A549 treated with AZD2906 at 1 μM for 4 hours (cell line): ENCODE measurements around the gene FERMT3. TPM values are rescaled to one million over a fixed set of nuclear protein-coding genes. Genes with fewer than 3 reads are reported as not detected.

Experiments
- total RNA-seq: library from RNA; stranded (reverse); fragments of 200-300 nt; extraction: Qiagen RNA extraction; gene quantifications from 5 replicates; pipeline ENCODE4 v1.2.3, GENCODE V29; 2022

Gene FERMT3
- 0.85 to 3.0 TPM (median 1.3 TPM) in 5 replicates for total RNA-seq

GRCh38 chr11:64206457-64207255 lies at the start of gene FERMT3:
TSS of gene FERMT3 (plus strand) at chr11:64206721. CDS start at chr11:64207365, 644 bp downstream.

GRCh38 chr11:64165842-64166635 lies 40.5 kb upstream of the FERMT3 start, which contains the start of gene MACROD1:
TSS of gene MACROD1 (minus strand) at chr11:64166113. CDS start at chr11:64165994, 119 bp downstream.

GRCh38 chr11:64185693-64186491 lies 20.6 kb upstream of the FERMT3 start, which contains the start of gene STIP1:
TSS of gene STIP1 (plus strand) at chr11:64186171. CDS start at chr11:64186262, 91 bp downstream.

GRCh38 chr11:64225608-64226506 lies 19.3 kb downstream of the FERMT3 start, which contains the start of the genes NUDT22 and TRPT1:
TSS of gene NUDT22 (plus strand) at chr11:64226274. CDS start at chr11:64226653, 379 bp downstream.
TSS of gene TRPT1 (minus strand) at chr11:64226186. CDS start at chr11:64225860, 326 bp downstream.

GRCh38 chr11:64230171-64230984 lies 23.9 kb downstream of the FERMT3 start, which contains the start of gene DNAJC4:
TSS of gene DNAJC4 (plus strand) at chr11:64230548. CDS start at chr11:64230855, 307 bp downstream.

GRCh38 chr11:64233913-64234586 lies 27.5 kb downstream of the FERMT3 start, which contains the start of gene VEGFB:
TSS of gene VEGFB (plus strand) at chr11:64234584. CDS start at chr11:64234834, 250 bp downstream.

GRCh38 chr11:64240435-64241240 lies 34.1 kb downstream of the FERMT3 start, which contains the start of gene FKBP2:
TSS of gene FKBP2 (plus strand) at chr11:64241095. CDS start at chr11:64242388, 1,293 bp downstream.

GRCh38 chr11:64246871-64247728 lies 40.6 kb downstream of the FERMT3 start, which contains the start of gene PPP1R14B:
TSS of gene PPP1R14B (minus strand) at chr11:64246943. CDS start at chr11:64246673, 270 bp downstream.

GRCh38 chr11:64251016-64251752 lies 44.7 kb downstream of the FERMT3 start, which contains the start of gene PLCB3:
TSS of gene PLCB3 (plus strand) at chr11:64251530. CDS start at chr11:64251650, 120 bp downstream.

Other genes starting within 250 kb of the FERMT3 start
- 696 to 1,142 TPM (median 1,073 TPM) in 5 replicates for gene COX8A, start 232.1 kb upstream of the FERMT3 start, total RNA-seq
- 108 to 132 TPM (median 126 TPM) in 5 replicates for gene OTUB1, start 220.3 kb upstream of the FERMT3 start, total RNA-seq
- gene FLRT1, start 170.8 kb upstream of the FERMT3 start, total RNA-seq, result 0.05 to 0.07 TPM (median 0.06 TPM) in 4 of 5 replicates, not detected in the other
- 8.9 to 15.3 TPM (median 13.1 TPM) in 5 replicates for gene MACROD1, start 40.6 kb upstream of the FERMT3 start, total RNA-seq
- gene STIP1, start 20.6 kb upstream of the FERMT3 start, total RNA-seq, result 213 to 262 TPM (median 229 TPM) in 5 replicates
- gene TRPT1, start 19.5 kb downstream of the FERMT3 start, total RNA-seq, result 15.6 to 26.8 TPM (median 25.0 TPM) in 5 replicates
- 31.4 to 40.3 TPM (median 38.4 TPM) in 5 replicates for gene NUDT22, start 19.6 kb downstream of the FERMT3 start, total RNA-seq
- gene DNAJC4, start 23.8 kb downstream of the FERMT3 start, total RNA-seq, result 17.5 to 23.5 TPM (median 21.8 TPM) in 5 replicates
- 32.0 to 52.7 TPM (median 48.0 TPM) in 5 replicates for gene VEGFB, start 27.9 kb downstream of the FERMT3 start, total RNA-seq
- 125 to 146 TPM (median 138 TPM) in 5 replicates for gene FKBP2, start 34.4 kb downstream of the FERMT3 start, total RNA-seq
- 208 to 384 TPM (median 359 TPM) in 5 replicates for gene PPP1R14B, start 40.2 kb downstream of the FERMT3 start, total RNA-seq
- 17.0 to 23.5 TPM (median 19.6 TPM) in 5 replicates for gene PLCB3, start 44.8 kb downstream of the FERMT3 start, total RNA-seq
- gene BAD, start 77.9 kb downstream of the FERMT3 start, total RNA-seq, result 72.5 to 96.8 TPM (median 92.7 TPM) in 5 replicates
- gene GPR137, start 79.1 kb downstream of the FERMT3 start, total RNA-seq, result 32.9 to 50.2 TPM (median 46.3 TPM) in 5 replicates
- 0.07 to 0.14 TPM in 2 of 5 replicates, not detected in the others for gene KCNK4, start 84.6 kb downstream of the FERMT3 start, total RNA-seq
- gene CATSPERZ, start 93.6 kb downstream of the FERMT3 start, total RNA-seq, result 2.2 to 3.2 TPM (median 2.6 TPM) in 5 replicates
- gene ESRRA, start 98.8 kb downstream of the FERMT3 start, total RNA-seq, result 38.1 to 59.3 TPM (median 55.6 TPM) in 5 replicates
- gene TRMT112, start 110.8 kb downstream of the FERMT3 start, total RNA-seq, result 377 to 453 TPM (median 410 TPM) in 5 replicates
- gene PRDX5, start 111.4 kb downstream of the FERMT3 start, total RNA-seq, result 370 to 500 TPM (median 472 TPM) in 5 replicates
- 8.6 to 10.5 TPM (median 10.2 TPM) in 5 replicates for gene CCDC88B, start 133.5 kb downstream of the FERMT3 start, total RNA-seq
- 50.3 to 66.1 TPM (median 60.0 TPM) in 5 replicates for gene RPS6KA4, start 152.4 kb downstream of the FERMT3 start, total RNA-seq